OCI-LY1 (cell line): Measurements from ENCODE around the gene GATA2.

Experiments used
- CTCF ChIP-seq: fragments of 200-600 bp; sonication (generic), shearing (Covaris generic); IDR thresholded peaks from 2 replicates; pipeline ENCODE4 v1.5.1; 2017; ENCODE audit warnings: mild to moderate bottlenecking, antibody characterized with exemption, low read length, moderate library complexity, mixed read lengths
- EZH2 ChIP-seq: fragments of 200-600 bp; sonication (generic), shearing (Covaris generic); IDR thresholded peaks from 2 replicates; pipeline ENCODE4 v1.8.0; 2017; ENCODE audit warnings: borderline replicate concordance, mixed run types, mild to moderate bottlenecking, antibody characterized with exemption, low read length, moderate library complexity, mixed read lengths

- no peak for TF ChIP-seq EZH2
- no peak for TF ChIP-seq CTCF
These were observed 43.8 kb downstream of the GATA2 start for GRCh38 chr3:128449111-128449638.
